Measurements from ENCODE around the gene RNF2. TPM values are rescaled to one million over a fixed set of nuclear protein-coding genes. Genes with fewer than 3 reads are reported as not detected.

RNF2 gene
- polyA plus RNA-seq, 1 experiment, result 12.6 TPM

- Histone ChIP-seq H3K36me3 (ENCODE audit: control insufficient read depth, insufficient read depth, low read length) (no peaks in the 10 kb centered on the region), H3K4me3 (ENCODE audit: low read depth, low read length) (no peak overlapping the region), H3K27me3 (ENCODE audit: control insufficient read depth, insufficient read depth, low read length) (no peaks in the 10 kb centered on the region)
- no peak for TF ChIP-seq CTCF (IDR thresholded peaks at IDR 0.05; ENCODE audit: insufficient read depth, low read depth, low read length)
- no peak for DNase-seq (ENCODE audit: low read depth)
- CTCF ChIA-PET, result no interaction called here
- POLR2A ChIA-PET, result no interaction called here
These were observed 67.0 kb downstream of the RNF2 start for GRCh38 chr1:185112356-185112755.

GRCh38 chr1:185129708-185130107 is 84.3 kb downstream of the RNF2 start:
- ChIA-PET POLR2A (no interaction called here), CTCF (no interaction called here)
- H3K36me3 ChIP-seq (ENCODE audit: control insufficient read depth, insufficient read depth, low read length), result no peaks in the 10 kb centered on the region; the same call in none of the 2 replicates
- no peak for TF ChIP-seq CTCF (IDR thresholded peaks at IDR 0.05; ENCODE audit: insufficient read depth, low read depth, low read length)
- DNase-seq (ENCODE audit: low read depth), result no peak
- H3K27me3 ChIP-seq (ENCODE audit: control insufficient read depth, insufficient read depth, low read length), result no peaks in the 10 kb centered on the region
- no peak overlapping the region for H3K4me3 ChIP-seq (ENCODE audit: low read depth, low read length)

- POLR2A ChIA-PET, result no interaction called here
- CTCF ChIA-PET, result interaction anchor here (1.2 kb wide), 1 partner anchor 10 kb away, joined by 3 read pairs; no protein-coding TSS in a partner anchor
- H3K27me3 ChIP-seq (ENCODE audit: control insufficient read depth, insufficient read depth, low read length), result no peaks in the 10 kb centered on the region
- no peak overlapping the region for H3K4me3 ChIP-seq (ENCODE audit: low read depth, low read length)
- no peak for DNase-seq (ENCODE audit: low read depth)
- TF ChIP-seq CTCF (IDR thresholded peaks at IDR 0.05; ENCODE audit: insufficient read depth, low read depth, low read length), result no peak
- no peaks in the 10 kb centered on the region; the same call in 1 of the 2 replicates for H3K36me3 ChIP-seq (ENCODE audit: control insufficient read depth, insufficient read depth, low read length)
These were observed 87.2 kb downstream of the RNF2 start for GRCh38 chr1:185132534-185132933.

- ChIA-PET POLR2A (no interaction called here), CTCF (interaction anchor here (0.7 kb wide), 1 partner anchor 60 kb away, joined by 3 read pairs; no protein-coding TSS in a partner anchor)
- no peak for DNase-seq (ENCODE audit: low read depth)
- Histone ChIP-seq H3K36me3 (ENCODE audit: control insufficient read depth, insufficient read depth, low read length) (no peaks in the 10 kb centered on the region), H3K27me3 (ENCODE audit: control insufficient read depth, insufficient read depth, low read length) (no peaks in the 10 kb centered on the region), H3K4me3 (ENCODE audit: low read depth, low read length) (no peak overlapping the region)
- TF ChIP-seq CTCF (IDR thresholded peaks at IDR 0.05; ENCODE audit: insufficient read depth, low read depth, low read length), result no peak
These were observed 92.7 kb downstream of the RNF2 start for GRCh38 chr1:185137896-185138545.

GRCh38 chr1:185139246-185139645 is 93.9 kb downstream of the RNF2 start:
- no peak for DNase-seq (ENCODE audit: low read depth)
- H3K36me3 ChIP-seq (ENCODE audit: control insufficient read depth, insufficient read depth, low read length), result no peaks in the 10 kb centered on the region
- ChIA-PET CTCF (no interaction called here), POLR2A (no interaction called here)
- H3K27me3 ChIP-seq (ENCODE audit: control insufficient read depth, insufficient read depth, low read length), result no peaks in the 10 kb centered on the region
- no peak for TF ChIP-seq CTCF (IDR thresholded peaks at IDR 0.05; ENCODE audit: insufficient read depth, low read depth, low read length)
- H3K4me3 ChIP-seq (ENCODE audit: low read depth, low read length), result no peak overlapping the region
